Kidney tubule cell (primary cell): ENCODE measurements around the gene CLASP1.

Experiments used
- DNase-seq: peaks from one replicate; pipeline ENCODE4 v3.0.0-alpha.2; 2018; ENCODE audit warnings: low spot score

CLASP1 gene

GRCh38 chr2:121536850-121537557, 112.3 kb downstream of the CLASP1 start:
- no peak for DNase-seq

- no peak for DNase-seq
Observed at GRCh38 chr2:121536347-121536746, 112.9 kb downstream of the CLASP1 start.

- DNase-seq, result no peak
Observed at GRCh38 chr2:121534007-121534406, 115.3 kb downstream of the CLASP1 start.

GRCh38 chr2:121532894-121533293, 116.4 kb downstream of the CLASP1 start:
- DNase-seq, result peak; percentile 78

GRCh38 chr2:121532347-121532766, 116.9 kb downstream of the CLASP1 start:
- DNase-seq, result peak; percentile 48

GRCh38 chr2:121530212-121530705, 119.0 kb downstream of the CLASP1 start:
- peak; percentile 84 for DNase-seq

GRCh38 chr2:121529439-121530211, 119.6 kb downstream of the CLASP1 start:
- peak; percentile 49 for DNase-seq

- DNase-seq, result no peak
Observed at GRCh38 chr2:121527009-121527682, 122.1 kb downstream of the CLASP1 start.

GRCh38 chr2:121524685-121525425, 124.4 kb downstream of the CLASP1 start:
- no peak for DNase-seq

GRCh38 chr2:121521359-121521758, 127.9 kb downstream of the CLASP1 start:
- no peak for DNase-seq

- DNase-seq, result no peak
Observed at GRCh38 chr2:121520641-121520994, 128.6 kb downstream of the CLASP1 start.

GRCh38 chr2:121519732-121520640, 129.3 kb downstream of the CLASP1 start:
- DNase-seq, result no peak

GRCh38 chr2:121519153-121519552, 130.1 kb downstream of the CLASP1 start:
- DNase-seq, result no peak

- DNase-seq, result no peak
Observed at GRCh38 chr2:121513597-121514333, 135.5 kb downstream of the CLASP1 start.

GRCh38 chr2:121510857-121511256, 138.4 kb downstream of the CLASP1 start:
- DNase-seq, result no peak

- DNase-seq, result peak; percentile 52
Observed at GRCh38 chr2:121506621-121507020, 142.6 kb downstream of the CLASP1 start.

- DNase-seq, result no peak
Observed at GRCh38 chr2:121505986-121506586, 143.2 kb downstream of the CLASP1 start.

GRCh38 chr2:121505005-121505404, 144.3 kb downstream of the CLASP1 start:
- DNase-seq, result peak; percentile 95

- DNase-seq, result no peak
Observed at GRCh38 chr2:121504316-121504715, 144.9 kb downstream of the CLASP1 start.

- no peak for DNase-seq
Observed at GRCh38 chr2:121502781-121503180, 146.5 kb downstream of the CLASP1 start.
